GM23248 (cell line): ENCODE results near the gene SBK3. TPM values are rescaled to one million over a fixed set of nuclear protein-coding genes. Genes with fewer than 3 reads are reported as not detected.
A peak's percentile ranks its signal among the peaks of the same experiment; 100 is the strongest.

Source experiments
- DNase-seq: peaks from one replicate; pipeline ENCODE4 v3.0.0-alpha.2; 2015
- H2AFZ ChIP-seq: fragments of 200-600 bp; sonication (generic); 2 replicates; pipeline ENCODE4 v1.6.1; 2016; ENCODE audit warnings: antibody characterized with exemption
- H3F3A ChIP-seq: fragments of 200-600 bp; sonication (generic); 2 replicates; pipeline ENCODE4 v1.6.1; 2016; ENCODE audit warnings: mild to moderate bottlenecking, antibody characterized with exemption, mixed run types; ENCODE audit not compliant: insufficient read depth
- H3K27ac ChIP-seq: fragments of 200-600 bp; sonication (generic); 2 replicates; pipeline ENCODE4 v1.5.1; 2016; ENCODE audit warnings: mild to moderate bottlenecking
- H3K27me3 ChIP-seq: fragments of 200-600 bp; sonication (generic); replicated peaks from 2 replicates; pipeline ENCODE4 v1.6.1; 2016; ENCODE audit warnings: mild to moderate bottlenecking; ENCODE audit not compliant: insufficient read depth
- H3K36me3 ChIP-seq: fragments of 200-600 bp; sonication (generic); 2 replicates; pipeline ENCODE4 v1.6.1; 2016; ENCODE audit warnings: low read depth, mild to moderate bottlenecking
- H3K4me1 ChIP-seq: fragments of 200-600 bp; sonication (generic); 2 replicates; pipeline ENCODE4 v1.6.1; 2016; ENCODE audit warnings: mild to moderate bottlenecking; ENCODE audit not compliant: insufficient read depth
- H3K4me2 ChIP-seq: fragments of 200-600 bp; sonication (generic); one replicate; pipeline ENCODE4 v1.6.1; 2016; ENCODE audit warnings: mild to moderate bottlenecking; ENCODE audit not compliant: unreplicated experiment
- H3K4me3 ChIP-seq: fragments of 200-600 bp; sonication (generic); 2 replicates; pipeline ENCODE4 v1.5.1; 2016; ENCODE audit warnings: mild to moderate bottlenecking
- H3K79me2 ChIP-seq: fragments of 200-600 bp; sonication (generic); 2 replicates; pipeline ENCODE4 v1.6.1; 2016; ENCODE audit warnings: mild to moderate bottlenecking; ENCODE audit not compliant: insufficient read depth
- H3K9ac ChIP-seq: fragments of 200-600 bp; sonication (generic); 2 replicates; pipeline ENCODE4 v1.6.1; 2016; ENCODE audit warnings: mild to moderate bottlenecking
- H3K9me2 ChIP-seq: fragments of 200-600 bp; sonication (generic); 2 replicates; pipeline ENCODE4 v1.6.1; 2016; ENCODE audit warnings: mixed run types, mild to moderate bottlenecking, moderate library complexity; ENCODE audit not compliant: insufficient read depth
- H3K9me3 ChIP-seq: fragments of 200-600 bp; sonication (generic); one replicate; pipeline ENCODE4 v1.6.1; 2017; ENCODE audit warnings: low read depth
- H4K20me1 ChIP-seq: fragments of 200-600 bp; sonication (generic); 2 replicates; pipeline ENCODE4 v1.6.0; 2016; ENCODE audit not compliant: insufficient read depth
- EZH2 ChIP-seq: fragments of 200-600 bp; sonication (generic); IDR thresholded peaks from 2 replicates; pipeline ENCODE4 v1.6.1; 2018; ENCODE audit warnings: antibody characterized with exemption, mild to moderate bottlenecking; ENCODE audit not compliant: insufficient read depth, poor library complexity, severe bottlenecking
- EZH2phosphoT487 ChIP-seq: fragments of 200-600 bp; sonication (generic); IDR thresholded peaks from 2 replicates; pipeline ENCODE4 v1.6.1; 2018; ENCODE audit warnings: antibody characterized with exemption, moderate library complexity, mild to moderate bottlenecking, low read depth; ENCODE audit not compliant: insufficient read depth
- WGBS, 2 experiments: methylation state at CpG; one replicate each; pipeline ENCODE4 v1.1.6; 2015 to 2017; ENCODE audit warnings: low lambda C conversion rate in 2 of 2, low coverage in 1 of 2; ENCODE audit errors: missing lambda C conversion rate in 2 of 2; 5-methylcytosine and 5-hydroxymethylcytosine counted together
- in situ Hi-C: fragments of 300-500 bp; cut with MboI; formaldehyde crosslinking; loops from 2 replicates; pipeline ENCODE4 v1.15.0; 2020
- polyA plus RNA-seq: library from polyadenylated mRNA; unstranded; fragments of >200 nt; fragmentation: Nextera tagmentation; extraction: Ambion mirVana; gene quantifications from 2 replicates; pipeline ENCODE4 v1.2.1, GENCODE V29; 2016
- total RNA-seq: library from RNA; depleted of rRNA; stranded (reverse); fragments of >200 nt; shearing (Covaris generic); gene quantifications from 2 replicates; pipeline ENCODE4 v1.2.3, GENCODE V29; 2014

SBK3 gene
- total and polyA plus RNA-seq, 2 experiments from 2014 or later: not detected

DNA sequence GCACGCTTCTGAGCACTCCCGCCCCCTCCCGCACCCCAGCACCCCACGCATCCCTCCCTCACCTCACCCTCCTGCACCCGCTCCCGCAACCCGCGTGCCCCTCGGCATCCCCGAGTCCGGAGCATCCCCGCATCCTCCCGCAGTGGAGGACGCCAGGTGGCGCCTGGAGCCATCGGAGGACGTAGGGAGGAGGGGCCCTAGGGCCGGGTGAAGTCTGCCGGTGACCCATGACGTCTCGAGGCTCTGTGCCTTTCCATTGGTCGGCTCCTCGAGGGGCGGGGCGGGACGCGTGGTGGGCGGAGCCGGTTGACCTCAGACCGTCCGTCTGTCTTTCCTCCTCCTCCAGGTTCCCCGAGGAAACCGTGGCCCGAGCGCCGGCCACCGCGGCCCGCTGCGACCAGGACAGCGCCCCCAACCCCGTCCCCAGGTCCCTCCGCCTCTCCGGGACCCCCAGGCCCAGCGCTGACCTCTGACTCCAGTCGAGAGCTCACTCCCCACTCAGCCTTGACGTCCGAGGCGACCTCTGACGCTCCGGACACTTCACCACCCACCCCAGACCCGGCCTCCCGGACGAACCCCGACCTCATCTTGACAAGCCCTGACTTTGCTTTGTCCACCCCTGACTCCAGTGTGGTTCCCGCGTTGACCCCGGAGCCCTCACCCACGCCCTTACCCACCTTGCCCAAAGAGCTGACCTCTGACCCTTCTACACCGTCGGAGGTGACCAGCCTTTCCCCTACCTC lies 28.3 kb downstream of the SBK3 start:
- Histone ChIP-seq H3K79me2 (no peaks in the 10 kb centered on the region), H3K27ac (peak overlapping the region; percentile 17; the same call in 1 of the 2 replicates)
- WGBS, 2 experiments: 13 to 17% methylated on average over 33 to 61 of the region's 61 CpGs

DNA sequence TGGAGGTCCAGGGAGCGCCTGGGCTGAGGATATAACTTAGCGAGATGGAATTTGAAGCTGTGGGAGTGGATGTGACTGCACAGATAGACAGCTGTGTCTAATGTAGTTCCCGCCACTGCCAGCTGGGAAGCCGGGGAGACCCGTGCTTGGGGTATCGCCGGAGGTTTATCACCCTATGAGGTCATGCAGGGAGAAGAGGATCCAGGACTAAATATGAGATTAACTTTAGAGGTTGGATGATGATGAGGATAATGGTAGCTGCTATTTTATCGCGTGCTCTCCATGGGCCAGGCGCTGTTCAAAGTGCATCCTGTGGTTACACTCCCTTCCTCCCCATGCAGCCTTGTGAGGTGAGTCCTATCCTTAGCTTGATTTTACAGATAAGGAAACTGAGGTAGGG lies 37.2 kb downstream of the SBK3 start:
- no peak overlapping the region for H3K27ac ChIP-seq
- H3K9me2 ChIP-seq: no peaks in the 10 kb centered on the region
- no peak overlapping the region for H2AFZ ChIP-seq
- no peak overlapping the region for H3K4me2 ChIP-seq
- TF ChIP-seq EZH2: no peak
- TF ChIP-seq EZH2phosphoT487: no peak
- in situ Hi-C loops: no loop called here
- H3K79me2 ChIP-seq: no peaks in the 10 kb centered on the region
- no peaks in the 10 kb centered on the region for H3K9me3 ChIP-seq
- 74 to 82% methylated on average over 10 of the region's 10 CpGs for WGBS, 2 experiments
- no peaks in the 10 kb centered on the region for H3K36me3 ChIP-seq
- H3K4me3 ChIP-seq: no peak overlapping the region
- no peaks in the 10 kb centered on the region for H3K4me1 ChIP-seq
- DNase-seq: no peak
- H4K20me1 ChIP-seq: no peaks in the 10 kb centered on the region
- H3K9ac ChIP-seq: no peak overlapping the region
- no peaks in the 10 kb centered on the region for H3K27me3 ChIP-seq
- H3F3A ChIP-seq: no peaks in the 10 kb centered on the region

More for the DNA sequence above, 28.3 kb downstream of the SBK3 start:
- peak overlapping the region; percentile 80 for H2AFZ ChIP-seq
- no peaks in the 10 kb centered on the region for H3K27me3 ChIP-seq
- peak overlapping the region; percentile 63 for H3K9ac ChIP-seq
- in situ Hi-C loops: no loop called here
- no peaks in the 10 kb centered on the region for H4K20me1 ChIP-seq
- no peaks in the 10 kb centered on the region for H3K4me1 ChIP-seq
- no peaks in the 10 kb centered on the region for H3K36me3 ChIP-seq
- DNase-seq: peak; percentile 94
- H3F3A ChIP-seq: peaks cover 15% of the 10 kb centered on the region
- H3K9me3 ChIP-seq: no peaks in the 10 kb centered on the region
- peak overlapping the region; percentile 37 for H3K4me2 ChIP-seq
- no peaks in the 10 kb centered on the region for H3K9me2 ChIP-seq
- TF ChIP-seq EZH2phosphoT487 (no peak), EZH2 (no peak)
- peak overlapping the region; percentile 54 for H3K4me3 ChIP-seq

DNA sequence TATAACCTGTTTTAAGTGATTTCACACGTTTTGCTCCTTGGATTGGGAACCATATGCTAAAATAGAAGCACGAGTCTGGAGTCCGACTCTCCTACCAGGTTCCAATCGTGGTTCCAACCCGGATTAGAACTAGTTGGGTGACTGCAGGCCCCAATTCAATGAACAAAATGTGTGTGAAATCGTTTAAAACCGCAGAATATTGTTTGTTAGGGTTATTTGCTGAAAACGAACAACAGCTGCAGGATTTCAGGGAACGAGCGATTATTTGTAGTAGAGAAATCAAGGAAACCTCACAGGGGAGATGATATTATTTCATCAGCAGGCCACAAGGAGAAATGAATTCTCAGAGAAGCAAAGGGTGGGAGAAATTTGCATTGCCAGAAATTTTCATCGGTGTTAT lies 40.4 kb downstream of the SBK3 start:
- in situ Hi-C loops: no loop called here
- DNase-seq: no peak
- TF ChIP-seq EZH2: no peak
- no peak for TF ChIP-seq EZH2phosphoT487

GRCh38 chr19:55504252-55504603 lies 41.1 kb downstream of the SBK3 start:
- Histone ChIP-seq H3K4me3 (peak overlapping the region; percentile 76), H4K20me1 (no peaks in the 10 kb centered on the region), H3K9me2 (no peaks in the 10 kb centered on the region), H3K36me3 (no peaks in the 10 kb centered on the region), H3K4me1 (no peaks in the 10 kb centered on the region), H3K79me2 (no peaks in the 10 kb centered on the region), H3F3A (0 out of 2 replicates have a peak, but pooled peaks cover 6% of the 10 kb centered on the region), H3K9me3 (no peaks in the 10 kb centered on the region), H3K27ac (no peak overlapping the region), H3K9ac (no peak overlapping the region), H3K27me3 (no peaks in the 10 kb centered on the region), H3K4me2 (peak overlapping the region; percentile 84), H2AFZ (no peak overlapping the region)
- no peak for DNase-seq
- in situ Hi-C loops: no loop called here
- WGBS, 2 experiments: 31 to 32% methylated on average over 13 of the region's 13 CpGs
- no peak for TF ChIP-seq EZH2
- no peak for TF ChIP-seq EZH2phosphoT487

More for the DNA sequence above, 40.4 kb downstream of the SBK3 start:
- Histone ChIP-seq H2AFZ (no peak overlapping the region), H3K4me3 (no peak overlapping the region), H3K4me1 (no peaks in the 10 kb centered on the region), H3K27ac (no peak overlapping the region), H3K79me2 (no peaks in the 10 kb centered on the region), H3K27me3 (no peaks in the 10 kb centered on the region), H4K20me1 (no peaks in the 10 kb centered on the region), H3F3A (0 out of 2 replicates have a peak, but pooled peaks cover 6% of the 10 kb centered on the region), H3K9ac (no peak overlapping the region), H3K9me2 (no peaks in the 10 kb centered on the region), H3K4me2 (no peak overlapping the region), H3K9me3 (no peaks in the 10 kb centered on the region), H3K36me3 (no peaks in the 10 kb centered on the region)
- WGBS, 2 experiments: 68 to 71% methylated on average over 11 of the region's 11 CpGs
